Testis (tissue), 3 donors: ENCODE results near the gene DAPK3. TPM values are rescaled to one million over a fixed set of nuclear protein-coding genes. Genes with fewer than 3 reads are reported as not detected.
A peak's percentile ranks its signal among the peaks of the same experiment; 100 is the strongest.
"Not testable (repeated sequence)": the region's sequence is repeated elsewhere in the genome, so short reads cannot be mapped to it uniquely, and the experiment has no call there.

Experiments
- DNase-seq: peaks from one replicate; pipeline ENCODE4 v3.0.0-alpha.2; 2019
- H3K27ac ChIP-seq, 2 donors: fragments of 200-600 bp; sonication (generic); one replicate each; pipeline ENCODE4 v1.5.1; 2019
- H3K27me3 ChIP-seq: fragments of 200-600 bp; sonication (generic); one replicate; pipeline ENCODE4 v1.5.1; 2019
- H3K36me3 ChIP-seq: fragments of 200-600 bp; sonication (generic); one replicate; pipeline ENCODE4 v1.5.1; 2017; ENCODE audit warnings: low read depth; ENCODE audit errors: missing control alignments
- H3K4me1 ChIP-seq: fragments of 200-600 bp; sonication (generic); one replicate; pipeline ENCODE4 v1.5.1; 2019
- H3K4me3 ChIP-seq, 2 donors: fragments of 200-600 bp; sonication (generic); one replicate each; pipeline ENCODE4 v1.5.1; 2017 to 2019
- H3K9me3 ChIP-seq: fragments of 200-600 bp; sonication (generic); one replicate; pipeline ENCODE4 v1.5.1; 2017
- POLR2A ChIP-seq: fragments of 450-650 bp; IDR thresholded peaks from one replicate; pipeline ENCODE4 v1.6.1; 2017; ENCODE audit warnings: antibody characterized with exemption, mild to moderate bottlenecking, moderate library complexity
- WGBS, 2 donors: methylation state at CpG; one replicate each; pipeline ENCODE4 v1.1.5; 2018; 5-methylcytosine and 5-hydroxymethylcytosine counted together
- intact Hi-C: fragments of 100-400 bp; cut with DNase I; formaldehyde crosslinking; loops from one replicate; pipeline ENCODE4 v1.15.1; 2023; ENCODE audit warnings: low total_unique reads
- polyA plus RNA-seq: library from polyadenylated mRNA; stranded (reverse); fragments of 350-450 nt; fragmentation: Illumina TruSeq; extraction: RNeasy Lipid Tissue Mini Kit (QIAGEN cat#74804); gene quantifications from one replicate; pipeline ENCODE4 v1.2.3, GENCODE V29; 2014; ENCODE audit warnings: low read depth, low replicate concordance; ENCODE audit not compliant: insufficient read depth
- total RNA-seq, 2 donors: library from RNA; depleted of rRNA; stranded (reverse); fragments of >200 nt; gene quantifications; one replicate each; pipeline ENCODE4 v1.2.3, GENCODE V29; 2016
- TF ChIP-seq, protein P1 (sequence below), 3 experiments: fragments of 450-650 bp in 2 of 3; fragments of 200-600 bp in 1 of 3; sonication (generic) in 1 of 3; IDR thresholded peaks; one replicate each; pipeline ENCODE4 v1.5.1; 2016 to 2019; ENCODE audit warnings: antibody characterized with exemption in 3 of 3, mild to moderate bottlenecking in 2 of 3, moderate library complexity in 1 of 3

The DAPK3 gene
- total and polyA plus RNA-seq, 3 donors from 2014 or later, result 89.8 to 111 (median 102) TPM

DNA sequence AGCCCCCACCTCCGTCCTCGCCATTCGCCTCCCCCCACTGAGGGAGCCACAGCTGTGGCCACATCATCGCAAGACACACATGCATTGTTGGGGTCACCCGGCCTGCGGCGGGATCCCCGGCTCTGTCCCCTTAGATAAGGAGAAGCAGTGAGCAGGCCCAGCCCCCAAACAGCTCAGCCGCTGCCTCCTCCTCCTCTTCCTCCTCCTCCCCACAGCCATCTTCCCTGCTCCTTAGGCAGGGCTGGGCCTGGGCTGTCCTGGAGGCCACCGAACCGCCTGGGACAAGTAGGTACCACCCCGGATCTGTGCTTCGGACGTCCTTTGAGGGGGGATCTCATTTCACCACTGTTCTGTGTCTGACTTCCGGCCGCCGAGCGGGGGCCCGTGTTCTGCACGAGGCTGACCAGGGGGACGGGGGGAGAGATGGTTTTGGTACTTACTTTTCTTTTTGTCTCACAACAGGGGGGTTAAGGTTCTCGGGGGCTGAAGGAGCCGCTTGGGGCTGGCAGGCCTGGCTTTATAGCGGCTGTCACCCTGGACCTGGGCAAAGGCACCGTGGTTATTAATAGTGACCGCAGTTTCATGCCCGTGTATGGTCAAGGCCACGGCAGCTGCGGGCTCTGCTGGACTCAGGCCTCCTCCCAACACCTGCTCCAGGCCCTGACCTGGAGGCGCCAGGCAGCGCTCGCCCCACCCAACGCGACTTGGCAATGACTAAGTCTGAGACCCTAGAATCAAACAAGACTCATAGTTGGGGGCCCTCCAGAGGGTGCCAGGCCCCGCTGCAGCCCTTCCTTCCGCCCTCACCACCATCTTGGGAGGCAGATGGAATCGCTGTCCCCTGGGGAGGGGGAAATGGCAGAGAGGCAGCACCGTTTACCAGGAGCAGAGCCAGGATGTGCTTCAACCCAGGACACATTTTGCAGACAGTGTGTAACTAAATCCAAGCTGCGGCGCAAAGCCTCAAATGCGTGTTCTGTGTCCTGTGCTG is 19.7 kb downstream of the DAPK3 start:
- intact Hi-C loops, result no loop called here
- peaks cover 18% of the 10 kb centered on the region for H3K4me1 ChIP-seq
- no peak overlapping the region for H3K4me3 ChIP-seq

DNA sequence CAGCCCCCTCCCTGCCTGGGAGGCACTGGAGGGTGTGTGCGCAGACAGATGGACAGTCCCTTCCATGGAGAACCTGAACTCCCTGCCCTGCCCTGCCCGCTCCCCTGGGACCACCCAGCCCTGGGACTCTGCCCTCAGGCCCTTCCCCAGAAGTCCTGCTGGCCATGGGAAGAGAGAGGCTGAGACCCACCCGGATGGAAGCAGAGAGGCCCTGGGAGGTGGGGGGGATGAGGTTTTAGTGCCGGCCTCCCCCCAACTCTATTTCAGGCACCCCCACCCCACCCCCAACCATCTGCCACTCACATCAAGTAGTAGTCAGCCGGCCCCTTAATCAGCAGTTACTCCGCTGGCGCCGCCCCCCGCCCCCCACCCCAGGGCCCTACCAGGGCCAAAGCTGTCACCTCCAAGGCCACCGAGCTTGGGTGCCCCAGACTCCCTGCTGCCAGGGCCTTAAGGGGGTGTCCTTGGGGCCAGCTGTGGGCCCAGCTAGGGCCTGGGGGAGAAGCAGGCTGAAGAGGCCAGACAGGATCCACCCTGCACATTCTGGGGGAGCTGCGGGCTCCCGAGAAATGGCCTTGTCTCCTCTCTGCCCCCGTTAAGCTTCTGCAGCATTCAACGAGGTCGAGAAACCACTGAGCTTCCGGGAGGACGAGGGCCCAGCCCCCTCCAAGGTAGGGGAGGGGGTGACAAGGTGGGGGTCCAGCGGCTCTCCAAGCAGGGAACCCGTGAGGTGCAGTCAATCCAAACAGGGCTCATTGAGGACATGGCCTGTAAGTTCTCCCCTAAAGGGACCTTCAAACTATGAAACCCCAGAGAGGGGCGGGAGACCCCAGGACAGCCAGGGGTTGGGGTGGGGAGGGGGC is 20.7 kb downstream of the DAPK3 start:
- H3K9me3 ChIP-seq, result no peaks in the 10 kb centered on the region
- no peaks in the 10 kb centered on the region for H3K36me3 ChIP-seq
- H3K4me3 ChIP-seq, result no peak overlapping the region
- TF ChIP-seq POLR2A, result no peak
- TF ChIP-seq, protein P1, sequence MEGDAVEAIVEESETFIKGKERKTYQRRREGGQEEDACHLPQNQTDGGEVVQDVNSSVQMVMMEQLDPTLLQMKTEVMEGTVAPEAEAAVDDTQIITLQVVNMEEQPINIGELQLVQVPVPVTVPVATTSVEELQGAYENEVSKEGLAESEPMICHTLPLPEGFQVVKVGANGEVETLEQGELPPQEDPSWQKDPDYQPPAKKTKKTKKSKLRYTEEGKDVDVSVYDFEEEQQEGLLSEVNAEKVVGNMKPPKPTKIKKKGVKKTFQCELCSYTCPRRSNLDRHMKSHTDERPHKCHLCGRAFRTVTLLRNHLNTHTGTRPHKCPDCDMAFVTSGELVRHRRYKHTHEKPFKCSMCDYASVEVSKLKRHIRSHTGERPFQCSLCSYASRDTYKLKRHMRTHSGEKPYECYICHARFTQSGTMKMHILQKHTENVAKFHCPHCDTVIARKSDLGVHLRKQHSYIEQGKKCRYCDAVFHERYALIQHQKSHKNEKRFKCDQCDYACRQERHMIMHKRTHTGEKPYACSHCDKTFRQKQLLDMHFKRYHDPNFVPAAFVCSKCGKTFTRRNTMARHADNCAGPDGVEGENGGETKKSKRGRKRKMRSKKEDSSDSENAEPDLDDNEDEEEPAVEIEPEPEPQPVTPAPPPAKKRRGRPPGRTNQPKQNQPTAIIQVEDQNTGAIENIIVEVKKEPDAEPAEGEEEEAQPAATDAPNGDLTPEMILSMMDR (IDR thresholded peaks at IDR 0.05), result no peak
- H3K27me3 ChIP-seq, result no peaks in the 10 kb centered on the region
- intact Hi-C loops, result no loop called here
- H3K4me1 ChIP-seq, result peaks cover 18% of the 10 kb centered on the region
- peak overlapping the region in 1 of 2 donors; percentile 4 for H3K27ac ChIP-seq
- no peak for DNase-seq
- WGBS, 2 donors, result 51 to 70% methylated on average over 7 to 20 of the region's 20 CpGs

More for the DNA sequence above, 19.7 kb downstream of the DAPK3 start:
- H3K36me3 ChIP-seq, result no peaks in the 10 kb centered on the region
- no peaks in the 10 kb centered on the region for H3K9me3 ChIP-seq
- 31 to 42% methylated on average over 29 to 36 of the region's 41 CpGs for WGBS, 2 donors
- peak; percentile 54 for DNase-seq
- peak overlapping the region in 1 of 2 donors; percentile 4 for H3K27ac ChIP-seq
- H3K27me3 ChIP-seq, result no peaks in the 10 kb centered on the region
- TF ChIP-seq, protein P1 (IDR thresholded peaks at IDR 0.05), result no peak
- no peak for TF ChIP-seq POLR2A

DNA sequence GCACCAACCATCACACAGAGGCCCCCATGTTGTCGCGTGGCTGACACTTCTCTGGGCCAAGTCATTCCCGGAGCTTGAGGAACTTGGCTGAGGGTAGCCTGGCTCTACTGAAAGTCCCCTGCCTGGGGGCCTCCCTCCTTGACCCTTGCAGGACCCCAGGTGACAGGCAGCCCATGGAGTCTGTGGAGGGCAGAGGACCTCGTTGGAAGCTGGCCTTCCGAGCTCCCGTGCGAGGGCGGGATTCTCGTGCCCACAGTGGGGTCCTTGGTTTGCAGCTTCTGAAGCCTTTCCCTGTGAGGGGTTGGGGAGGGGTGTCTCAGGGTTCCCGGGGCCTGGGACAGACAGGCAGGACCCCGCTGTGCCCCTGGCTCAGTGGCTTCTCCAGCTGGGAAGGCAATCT is 21.6 kb downstream of the DAPK3 start:
- H3K27ac ChIP-seq, result no peak overlapping the region
- H3K9me3 ChIP-seq, result no peaks in the 10 kb centered on the region
- 74 to 85% methylated on average over 8 to 10 of the region's 11 CpGs for WGBS, 2 donors
- no peak for DNase-seq
- H3K27me3 ChIP-seq, result no peaks in the 10 kb centered on the region
- intact Hi-C loops, result no loop called here
- no peak overlapping the region for H3K4me3 ChIP-seq
- no peak for TF ChIP-seq POLR2A
- TF ChIP-seq, protein P1 (IDR thresholded peaks at IDR 0.05), result no peak
- H3K36me3 ChIP-seq, result no peaks in the 10 kb centered on the region
- H3K4me1 ChIP-seq, result peaks cover 18% of the 10 kb centered on the region

DNA sequence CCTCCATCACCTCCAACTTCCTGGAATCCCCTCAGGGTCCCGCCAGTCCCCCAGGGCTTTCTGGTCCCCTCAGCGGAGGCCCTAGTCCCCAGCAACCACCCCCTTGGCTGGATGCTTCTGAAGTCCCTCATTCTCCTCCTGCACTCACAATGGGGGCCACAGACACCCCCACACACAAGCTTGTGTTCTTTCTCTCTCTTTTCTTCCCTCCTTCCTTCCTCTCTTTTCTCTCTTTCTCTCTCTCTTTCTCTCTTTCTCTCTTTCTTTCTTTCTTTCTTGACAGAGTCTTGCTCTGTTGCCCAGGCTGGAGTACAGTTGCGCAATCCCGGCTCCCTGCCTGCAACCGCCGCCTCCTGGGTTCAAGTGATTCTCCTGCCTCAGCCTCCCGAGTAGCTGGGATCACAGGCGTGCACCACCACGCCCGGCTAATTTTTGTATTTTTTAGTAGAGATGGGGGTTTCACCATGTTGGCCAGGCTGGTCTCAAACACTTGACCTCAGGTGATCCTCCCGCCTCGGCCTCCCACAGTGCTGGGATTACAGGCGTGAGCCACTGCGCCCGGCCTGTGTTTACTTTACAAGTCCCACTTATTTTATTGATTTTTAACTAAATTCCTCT is 23.5 kb downstream of the DAPK3 start:
- 90 to 93% methylated on average over 15 of the region's 15 CpGs for WGBS, 2 donors
- H3K27ac ChIP-seq, H3K27me3 ChIP-seq, H3K36me3 ChIP-seq, H3K9me3 ChIP-seq, H3K4me3 ChIP-seq, intact Hi-C loops, DNase-seq: not testable (repeated sequence)
- H3K4me1 ChIP-seq, result peaks cover 15% of the 10 kb centered on the region
